Left ventricle myocardium inferior (tissue), 1 donor: Measurements from ENCODE around the gene SNF8. TPM values are rescaled to one million over a fixed set of nuclear protein-coding genes. Genes with fewer than 3 reads are reported as not detected.
"Not testable (repeated sequence)": the region's sequence is repeated elsewhere in the genome, so short reads cannot be mapped to it uniquely, and the experiment has no call there.

Experiments used
- DNase-seq: peaks from one replicate; pipeline ENCODE4 v3.0.0-alpha.2; 2020
- H3K27ac ChIP-seq: fragments of 200-600 bp; replicated peaks from 2 replicates; pipeline ENCODE4 v1.8.0; 2021
- H3K27me3 ChIP-seq: fragments of 200-600 bp; 2 replicates; pipeline ENCODE4 v1.8.0; 2021; ENCODE audit warnings: low read depth
- H3K36me3 ChIP-seq: fragments of 200-600 bp; 2 replicates; pipeline ENCODE4 v1.8.0; 2021
- H3K4me1 ChIP-seq: fragments of 200-600 bp; 2 replicates; pipeline ENCODE4 v1.8.0; 2021
- H3K4me3 ChIP-seq: fragments of 200-600 bp; 2 replicates; pipeline ENCODE4 v1.8.0; 2021; ENCODE audit warnings: mild to moderate bottlenecking, moderate library complexity
- H3K9me3 ChIP-seq: fragments of 200-600 bp; replicated peaks from 2 replicates; pipeline ENCODE4 v1.8.0; 2021
- intact Hi-C: fragments of 100-400 bp; cut with micrococcal nuclease; formaldehyde crosslinking; loops from one replicate; pipeline ENCODE4 v1.11.0; 2022
- total RNA-seq: library from RNA; stranded (reverse); fragmentation: NEBNext Ultra II Directional; extraction: Animal tissue kit (Norgen Biotek cat#: 25700); gene quantifications from one replicate; pipeline ENCODE4 v1.2.1, GENCODE V29; 2021
- TF ChIP-seq, protein P1 (sequence below): fragments of 200-600 bp; IDR thresholded peaks from 2 replicates; pipeline ENCODE4 v1.8.0; 2021; ENCODE audit warnings: antibody characterized with exemption, mild to moderate bottlenecking, borderline replicate concordance
- donor health status: DM: no; HTN: yes; CAD: no; lungs with severe emphysema.

Gene SNF8
- total RNA-seq, 1 donor from 2014 or later, result 111 TPM

- intact Hi-C loops, result no loop called here
- TF ChIP-seq, protein P1, sequence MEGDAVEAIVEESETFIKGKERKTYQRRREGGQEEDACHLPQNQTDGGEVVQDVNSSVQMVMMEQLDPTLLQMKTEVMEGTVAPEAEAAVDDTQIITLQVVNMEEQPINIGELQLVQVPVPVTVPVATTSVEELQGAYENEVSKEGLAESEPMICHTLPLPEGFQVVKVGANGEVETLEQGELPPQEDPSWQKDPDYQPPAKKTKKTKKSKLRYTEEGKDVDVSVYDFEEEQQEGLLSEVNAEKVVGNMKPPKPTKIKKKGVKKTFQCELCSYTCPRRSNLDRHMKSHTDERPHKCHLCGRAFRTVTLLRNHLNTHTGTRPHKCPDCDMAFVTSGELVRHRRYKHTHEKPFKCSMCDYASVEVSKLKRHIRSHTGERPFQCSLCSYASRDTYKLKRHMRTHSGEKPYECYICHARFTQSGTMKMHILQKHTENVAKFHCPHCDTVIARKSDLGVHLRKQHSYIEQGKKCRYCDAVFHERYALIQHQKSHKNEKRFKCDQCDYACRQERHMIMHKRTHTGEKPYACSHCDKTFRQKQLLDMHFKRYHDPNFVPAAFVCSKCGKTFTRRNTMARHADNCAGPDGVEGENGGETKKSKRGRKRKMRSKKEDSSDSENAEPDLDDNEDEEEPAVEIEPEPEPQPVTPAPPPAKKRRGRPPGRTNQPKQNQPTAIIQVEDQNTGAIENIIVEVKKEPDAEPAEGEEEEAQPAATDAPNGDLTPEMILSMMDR, result no peak
- Histone ChIP-seq H3K27ac (no peak overlapping the region), H3K27me3 (peaks cover 81% of the 10 kb centered on the region), H3K36me3 (no peaks in the 10 kb centered on the region), H3K4me3 (no peak overlapping the region), H3K4me1 (no peaks in the 10 kb centered on the region), H3K9me3 (no peaks in the 10 kb centered on the region)
- no peak for DNase-seq
Observed at GRCh38 chr17:48952904-48953303, 8.3 kb upstream of the SNF8 start.

- Histone ChIP-seq H3K4me3 (no peak overlapping the region), H3K36me3 (no peaks in the 10 kb centered on the region), H3K9me3 (no peaks in the 10 kb centered on the region), H3K4me1 (no peaks in the 10 kb centered on the region), H3K27me3 (peaks cover 67% of the 10 kb centered on the region), H3K27ac (no peak overlapping the region)
- intact Hi-C loops, result no loop called here
- TF ChIP-seq, protein P1, result no peak
- no peak for DNase-seq
Observed at GRCh38 chr17:48951572-48951971, 6.9 kb upstream of the SNF8 start.

GRCh38 chr17:48945261-48945651, 614 bp upstream of the SNF8 start:
- H3K9me3 ChIP-seq, H3K27me3 ChIP-seq, DNase-seq, intact Hi-C loops: not testable (repeated sequence)
- H3K4me3 ChIP-seq, result peak overlapping the region; percentile 84
- H3K36me3 ChIP-seq, result peaks cover 21% of the 10 kb centered on the region
- peak overlapping the region; percentile 90 for H3K27ac ChIP-seq
- peaks cover 33% of the 10 kb centered on the region for H3K4me1 ChIP-seq

DNA sequence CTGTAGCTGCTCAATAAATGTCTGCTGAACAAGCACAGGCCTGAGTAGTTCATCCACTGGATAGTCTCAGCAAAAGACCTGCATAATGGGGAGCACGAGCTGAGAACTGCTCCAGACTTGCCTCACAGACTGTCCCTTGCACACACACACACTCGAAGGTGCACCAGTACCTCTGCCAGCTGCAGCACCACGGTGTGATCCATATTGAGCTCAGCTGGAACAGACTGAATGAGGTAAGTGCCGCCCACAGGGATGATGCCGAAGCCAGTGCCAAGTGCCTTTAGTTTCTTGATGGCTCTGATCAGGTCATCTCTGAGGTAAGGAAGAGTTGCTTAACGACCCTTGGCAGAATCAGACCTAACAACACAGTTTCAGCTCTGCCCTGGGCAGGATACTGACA, 11.6 kb downstream of the SNF8 start:
- Histone ChIP-seq H3K27me3 (no peaks in the 10 kb centered on the region), H3K4me1 (peaks cover 26% of the 10 kb centered on the region), H3K36me3 (peaks cover 95% of the 10 kb centered on the region), H3K9me3 (no peaks in the 10 kb centered on the region), H3K27ac (no peak overlapping the region), H3K4me3 (no peak overlapping the region)
- TF ChIP-seq, protein P1, result no peak
- intact Hi-C loops, result no loop called here
- no peak for DNase-seq

- no peak overlapping the region for H3K27ac ChIP-seq
- intact Hi-C loops, result no loop called here
- H3K9me3 ChIP-seq, result no peaks in the 10 kb centered on the region
- no peak overlapping the region for H3K4me3 ChIP-seq
- no peaks in the 10 kb centered on the region for H3K27me3 ChIP-seq
- H3K4me1 ChIP-seq, result peaks cover 28% of the 10 kb centered on the region
- peaks cover 95% of the 10 kb centered on the region for H3K36me3 ChIP-seq
- no peak for DNase-seq
- TF ChIP-seq, protein P1, result no peak
Observed at GRCh38 chr17:48930435-48930873, 14.2 kb downstream of the SNF8 start.

- Histone ChIP-seq H3K27me3 (no peaks in the 10 kb centered on the region), H3K9me3 (no peaks in the 10 kb centered on the region), H3K4me1 (peaks cover 28% of the 10 kb centered on the region), H3K36me3 (peaks cover 98% of the 10 kb centered on the region), H3K4me3 (no peak overlapping the region), H3K27ac (no peak overlapping the region)
- intact Hi-C loops, result no loop called here
- TF ChIP-seq, protein P1, result no peak
- no peak for DNase-seq
Observed at GRCh38 chr17:48929812-48930165, 14.9 kb downstream of the SNF8 start.
